ENCODE results near the gene COLGALT1. TPM values are rescaled to one million over a fixed set of nuclear protein-coding genes. Genes with fewer than 3 reads are reported as not detected.
"Not testable (repeated sequence)": the region's sequence is repeated elsewhere in the genome, so short reads cannot be mapped to it uniquely, and the experiment has no call there.

Gene COLGALT1
- total RNA-seq, 1 experiment from 2014 or later = 86.0 TPM

GRCh38 chr19:17565611-17566010, 10.2 kb downstream of the COLGALT1 start:
- H4K20me1 ChIP-seq (ENCODE audit: insufficient read depth) = no peaks in the 10 kb centered on the region
- H3K36me3 ChIP-seq (ENCODE audit: control insufficient read depth in 1 of 2, insufficient read depth in 2 of 2, low read length in 2 of 2) = peaks cover 26 to 40% of the 10 kb centered on the region in 2 experiments; a peak in 3 of 4 replicates
- ChIA-PET RAD21 (ENCODE audit: low non-redundant PET in 1 of 2, low total read pairs in 2 of 2, uncharacterized antibody in 2 of 2, unreplicated experiment in 2 of 2) (no interaction called here), POLR2A (no interaction called here), CTCF (no interaction called here)
- H3K9me3 ChIP-seq (ENCODE audit: control insufficient read depth in 1 of 2, insufficient read depth in 1 of 2, low read depth in 1 of 2, low read length in 2 of 2) = no peaks in the 10 kb centered on the region
- H3K4me1 ChIP-seq (ENCODE audit: control insufficient read depth in 1 of 2, insufficient read depth in 2 of 2, low read length in 2 of 2) = no peaks in the 10 kb centered on the region
- intact Hi-C loops (cut with micrococcal nuclease) = no loop called here
- no peak overlapping the region for H3K4me2 ChIP-seq (ENCODE audit: low read length)
- H3K79me2 ChIP-seq (ENCODE audit: insufficient read depth, low read length) = peaks cover 26% of the 10 kb centered on the region
- H2AFZ ChIP-seq (ENCODE audit: low read depth, low read length, poor library complexity, severe bottlenecking) = no peak overlapping the region
- no peaks in the 10 kb centered on the region for H3K27me3 ChIP-seq (ENCODE audit: insufficient read depth, low read length)
- no TSS peak for BruUV-seq (replicated peaks)
- H3K9me2 ChIP-seq (ENCODE audit: insufficient read depth) = no peaks in the 10 kb centered on the region
- H3K9ac ChIP-seq (ENCODE audit: low read length) = no peak overlapping the region
- ATAC-seq (no peak), DNase-seq (ENCODE audit: low read depth, low spot score) (no peak)
- no peak overlapping the region for H3K27ac ChIP-seq (ENCODE audit: low read depth, low read length)
- TF ChIP-seq YY1 (IDR thresholded peaks at IDR 0.05; ENCODE audit: extremely low read depth, insufficient replicate concordance, low read depth, low read length) (no peak), MAX (IDR thresholded peaks at IDR 0.05) (no peak), EZH2 (IDR thresholded peaks at IDR 0.05) (no peak), EGR1 (IDR thresholded peaks at IDR 0.05; ENCODE audit: low read depth) (no peak), SP1 (IDR thresholded peaks at IDR 0.05; ENCODE audit: low read depth) (no peak), ZFX (IDR thresholded peaks at IDR 0.05) (no peak), ELF1 (IDR thresholded peaks at IDR 0.05; ENCODE audit: borderline replicate concordance, low read depth) (no peak)
- H3K4me3 ChIP-seq (replicated peaks in 1 of 2; ENCODE audit: low read depth in 1 of 2, low read length in 2 of 2) = no peak overlapping the region

GRCh38 chr19:17567940-17568339, 12.5 kb downstream of the COLGALT1 start:
- Histone ChIP-seq H3K9me3 (ENCODE audit: control insufficient read depth in 1 of 2, insufficient read depth in 1 of 2, low read depth in 1 of 2, low read length in 2 of 2) (no peaks in the 10 kb centered on the region), H3K79me2 (ENCODE audit: insufficient read depth, low read length) (peaks cover 16% of the 10 kb centered on the region; the same call in 1 of the 2 replicates), H3K9me2 (ENCODE audit: insufficient read depth) (no peaks in the 10 kb centered on the region), H3K9ac (ENCODE audit: low read length) (no peak overlapping the region), H3K27ac (ENCODE audit: low read depth, low read length) (no peak overlapping the region), H3K27me3 (ENCODE audit: insufficient read depth, low read length) (no peaks in the 10 kb centered on the region), H3K4me2 (ENCODE audit: low read length) (no peak overlapping the region), H3K36me3 (ENCODE audit: control insufficient read depth in 1 of 2, insufficient read depth in 2 of 2, low read length in 2 of 2) (peaks cover 23 to 42% of the 10 kb centered on the region in 2 experiments; a peak in 3 of 4 replicates), H2AFZ (ENCODE audit: low read depth, low read length, poor library complexity, severe bottlenecking) (no peak overlapping the region), H4K20me1 (ENCODE audit: insufficient read depth) (no peaks in the 10 kb centered on the region), H3K4me3 (replicated peaks in 1 of 2; ENCODE audit: low read depth in 1 of 2, low read length in 2 of 2) (no peak overlapping the region), H3K4me1 (ENCODE audit: control insufficient read depth in 1 of 2, insufficient read depth in 2 of 2, low read length in 2 of 2) (no peaks in the 10 kb centered on the region)
- TF ChIP-seq POLR2A (IDR thresholded peaks at IDR 0.05; ENCODE audit: borderline replicate concordance, extremely low read depth, insufficient read depth, insufficient read length) (no peak), EZH2 (IDR thresholded peaks at IDR 0.05) (no peak), SIN3A (IDR thresholded peaks at IDR 0.05; ENCODE audit: low read depth) (no peak), MAX (IDR thresholded peaks at IDR 0.05) (no peak)
- DNase-seq (ENCODE audit: low read depth, low spot score) (no peak), ATAC-seq (no peak)
- CTCF ChIA-PET = no interaction called here
- intact Hi-C loops (cut with micrococcal nuclease) = no loop called here
- RAD21 ChIA-PET (ENCODE audit: low non-redundant PET in 1 of 2, low total read pairs in 2 of 2, uncharacterized antibody in 2 of 2, unreplicated experiment in 2 of 2) = no interaction called here
- POLR2A ChIA-PET = no interaction called here
- no TSS peak for BruUV-seq (replicated peaks)

- Histone ChIP-seq H3K79me2 (ENCODE audit: insufficient read depth, low read length) (peaks cover 16% of the 10 kb centered on the region; the same call in 1 of the 2 replicates), H3K36me3 (ENCODE audit: control insufficient read depth in 1 of 2, insufficient read depth in 2 of 2, low read length in 2 of 2) (peaks cover 19 to 45% of the 10 kb centered on the region in 2 experiments; a peak in 3 of 4 replicates)
- CTCF ChIA-PET; POLR2A ChIA-PET; H3K9ac ChIP-seq (ENCODE audit: low read length); H3K9me3 ChIP-seq (ENCODE audit: control insufficient read depth in 1 of 2, insufficient read depth in 1 of 2, low read depth in 1 of 2, low read length in 2 of 2); RAD21 ChIA-PET (ENCODE audit: low non-redundant PET in 1 of 2, low total read pairs in 2 of 2, uncharacterized antibody in 2 of 2, unreplicated experiment in 2 of 2); ATAC-seq; H4K20me1 ChIP-seq (ENCODE audit: insufficient read depth); H3K4me3 ChIP-seq (replicated peaks in 1 of 2; ENCODE audit: low read depth in 1 of 2, low read length in 2 of 2); H3K4me2 ChIP-seq (ENCODE audit: low read length); H3K9me2 ChIP-seq (ENCODE audit: insufficient read depth); H3K27me3 ChIP-seq (ENCODE audit: insufficient read depth, low read length); H3K27ac ChIP-seq (ENCODE audit: low read depth, low read length); DNase-seq (ENCODE audit: low read depth, low spot score); H2AFZ ChIP-seq (ENCODE audit: low read depth, low read length, poor library complexity, severe bottlenecking); BruUV-seq (replicated peaks); H3K4me1 ChIP-seq (ENCODE audit: control insufficient read depth in 1 of 2, insufficient read depth in 2 of 2, low read length in 2 of 2): not testable (repeated sequence)
- intact Hi-C loops (cut with micrococcal nuclease) = loop anchor here (5.0 kb wide), 1 partner anchor 128 kb away; no protein-coding TSS in a partner anchor
These were observed 14.8 kb downstream of the COLGALT1 start for GRCh38 chr19:17570291-17570690.

All from HCT116 (cell line).